KMS-11 (cell line): ENCODE measurements around the gene DPH6.
"Not testable (repeated sequence)": the region's sequence is repeated elsewhere in the genome, so short reads cannot be mapped to it uniquely, and the experiment has no call there.

ENCODE experiments used
- H2AFZ ChIP-seq: fragments of 200-600 bp; sonication (generic); 2 replicates; pipeline ENCODE4 v1.6.1; 2016; ENCODE audit warnings: antibody characterized with exemption, mixed run types, low read depth
- H3K27ac ChIP-seq: fragments of 200-600 bp; sonication (generic); 2 replicates; pipeline ENCODE4 v1.6.1; 2016; ENCODE audit warnings: mild to moderate bottlenecking, mixed run types
- H3K27me3 ChIP-seq: fragments of 200-600 bp; sonication (generic); 2 replicates; pipeline ENCODE4 v1.6.1; 2017; ENCODE audit warnings: mild to moderate bottlenecking, low read depth, mixed run types, moderate library complexity; ENCODE audit not compliant: insufficient read depth
- H3K36me3 ChIP-seq: fragments of 200-600 bp; sonication (generic); 2 replicates; pipeline ENCODE4 v1.6.1; 2017; ENCODE audit warnings: mild to moderate bottlenecking, mixed run types; ENCODE audit not compliant: insufficient read depth
- H3K4me1 ChIP-seq: fragments of 200-600 bp; sonication (generic); 2 replicates; pipeline ENCODE4 v1.6.1; 2016; ENCODE audit warnings: mild to moderate bottlenecking, low read depth, mixed run types; ENCODE audit not compliant: poor library complexity, severe bottlenecking
- H3K4me2 ChIP-seq: fragments of 200-600 bp; sonication (generic); 2 replicates; pipeline ENCODE4 v1.7.0; 2016; ENCODE audit warnings: mild to moderate bottlenecking, mixed run types
- H3K4me3 ChIP-seq: fragments of 200-600 bp; sonication (generic); IDR thresholded peaks from 2 replicates; pipeline ENCODE4 v1.6.1; 2017; ENCODE audit warnings: low read depth, low read length, mixed read lengths; ENCODE audit not compliant: insufficient read depth
- H3K79me2 ChIP-seq: fragments of 200-600 bp; sonication (generic); 2 replicates; pipeline ENCODE4 v1.6.1; 2016; ENCODE audit warnings: low read depth, mixed run types; ENCODE audit not compliant: insufficient read depth
- H3K9ac ChIP-seq: fragments of 200-600 bp; sonication (generic); 2 replicates; pipeline ENCODE4 v1.6.1; 2016; ENCODE audit warnings: mild to moderate bottlenecking, mixed run types
- H4K20me1 ChIP-seq: fragments of 200-600 bp; sonication (generic); 2 replicates; pipeline ENCODE4 v1.6.1; 2016; ENCODE audit warnings: mild to moderate bottlenecking, mixed run types; ENCODE audit not compliant: insufficient read depth
- TF ChIP-seq, protein P1 (sequence below): fragments of 200-600 bp; sonication (generic); conservative IDR thresholded peaks from 2 replicates; pipeline ENCODE4 v1.6.1; 2017; ENCODE audit warnings: low read depth, mild to moderate bottlenecking, antibody characterized with exemption, low read length, moderate library complexity, mixed read lengths

DPH6 gene

DNA sequence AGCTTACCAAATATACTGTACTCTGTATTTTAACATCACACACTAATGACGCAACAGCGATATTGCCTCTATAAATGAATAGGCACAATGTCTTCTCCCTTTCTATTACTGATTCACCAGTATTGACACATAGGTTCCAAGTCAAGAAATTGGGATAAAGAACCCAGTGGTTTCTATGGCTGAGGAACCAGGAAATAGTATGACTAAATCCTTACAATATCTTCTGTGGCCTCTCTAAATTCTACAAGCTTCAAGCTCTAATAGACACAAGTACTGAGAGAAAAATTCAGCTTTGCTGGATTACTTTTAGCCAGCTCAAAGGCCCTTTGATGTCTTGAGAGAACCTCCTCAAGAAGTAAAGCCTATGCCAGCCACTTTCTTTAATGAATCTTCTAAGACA, 162.5 kb downstream of the DPH6 start:
- no peak overlapping the region for H3K9ac ChIP-seq
- H3K4me2 ChIP-seq: no peak overlapping the region
- H3K36me3 ChIP-seq: no peaks in the 10 kb centered on the region
- no peaks in the 10 kb centered on the region for H4K20me1 ChIP-seq
- no peaks in the 10 kb centered on the region for H3K27me3 ChIP-seq
- H3K27ac ChIP-seq: no peak overlapping the region
- no peaks in the 10 kb centered on the region for H3K79me2 ChIP-seq
- TF ChIP-seq, protein P1, sequence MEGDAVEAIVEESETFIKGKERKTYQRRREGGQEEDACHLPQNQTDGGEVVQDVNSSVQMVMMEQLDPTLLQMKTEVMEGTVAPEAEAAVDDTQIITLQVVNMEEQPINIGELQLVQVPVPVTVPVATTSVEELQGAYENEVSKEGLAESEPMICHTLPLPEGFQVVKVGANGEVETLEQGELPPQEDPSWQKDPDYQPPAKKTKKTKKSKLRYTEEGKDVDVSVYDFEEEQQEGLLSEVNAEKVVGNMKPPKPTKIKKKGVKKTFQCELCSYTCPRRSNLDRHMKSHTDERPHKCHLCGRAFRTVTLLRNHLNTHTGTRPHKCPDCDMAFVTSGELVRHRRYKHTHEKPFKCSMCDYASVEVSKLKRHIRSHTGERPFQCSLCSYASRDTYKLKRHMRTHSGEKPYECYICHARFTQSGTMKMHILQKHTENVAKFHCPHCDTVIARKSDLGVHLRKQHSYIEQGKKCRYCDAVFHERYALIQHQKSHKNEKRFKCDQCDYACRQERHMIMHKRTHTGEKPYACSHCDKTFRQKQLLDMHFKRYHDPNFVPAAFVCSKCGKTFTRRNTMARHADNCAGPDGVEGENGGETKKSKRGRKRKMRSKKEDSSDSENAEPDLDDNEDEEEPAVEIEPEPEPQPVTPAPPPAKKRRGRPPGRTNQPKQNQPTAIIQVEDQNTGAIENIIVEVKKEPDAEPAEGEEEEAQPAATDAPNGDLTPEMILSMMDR: no peak
- H3K4me3 ChIP-seq: no peak overlapping the region
- H2AFZ ChIP-seq: no peak overlapping the region
- H3K4me1 ChIP-seq: no peaks in the 10 kb centered on the region

DNA sequence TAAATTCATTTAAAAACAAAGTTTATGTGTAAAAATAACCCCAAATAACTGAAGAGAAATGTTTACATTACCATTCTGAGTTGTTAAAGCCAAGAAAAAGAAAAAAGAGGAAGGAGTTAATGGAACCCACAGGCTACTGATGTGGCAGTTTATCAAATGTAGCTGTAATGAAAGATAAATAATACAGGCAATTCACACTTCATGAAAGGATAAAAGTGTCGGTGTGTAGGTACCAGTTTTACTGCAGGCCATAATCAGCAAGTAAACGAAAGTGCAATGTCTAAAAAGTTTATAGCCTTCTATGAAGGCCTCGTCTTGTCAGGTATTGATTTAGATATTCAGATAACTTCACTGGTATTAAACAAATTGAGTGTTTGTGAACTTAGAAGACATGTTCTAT, 164.6 kb downstream of the DPH6 start:
- no peaks in the 10 kb centered on the region for H3K36me3 ChIP-seq
- no peak overlapping the region for H3K9ac ChIP-seq
- no peak overlapping the region for H3K4me3 ChIP-seq
- no peak overlapping the region for H2AFZ ChIP-seq
- no peaks in the 10 kb centered on the region for H3K27me3 ChIP-seq
- no peak overlapping the region for H3K4me2 ChIP-seq
- H4K20me1 ChIP-seq: no peaks in the 10 kb centered on the region
- H3K4me1 ChIP-seq: no peaks in the 10 kb centered on the region
- H3K79me2 ChIP-seq: no peaks in the 10 kb centered on the region
- TF ChIP-seq, protein P1: no peak
- H3K27ac ChIP-seq: no peak overlapping the region

DNA sequence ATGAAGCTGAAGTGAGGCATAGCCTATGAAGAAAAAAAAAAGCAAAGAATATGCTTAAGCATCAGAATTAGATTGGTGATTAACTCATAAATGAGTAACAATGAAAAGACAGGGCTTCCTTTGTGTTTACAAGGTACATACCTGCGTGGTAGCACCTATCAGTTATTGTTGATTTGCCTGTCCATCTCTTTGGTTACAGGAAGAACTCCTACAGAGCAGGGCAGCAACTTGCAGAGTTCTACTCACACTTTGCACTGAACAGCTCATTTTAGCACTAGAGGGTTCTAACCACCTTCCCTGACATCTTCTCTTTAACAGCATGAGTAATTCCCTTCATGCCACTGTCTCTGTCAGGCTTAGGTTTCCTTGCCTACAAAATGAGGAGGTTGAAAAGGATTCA, 166.0 kb downstream of the DPH6 start:
- Histone ChIP-seq H3K4me3 (no peak overlapping the region), H2AFZ (no peak overlapping the region), H3K4me1 (no peaks in the 10 kb centered on the region), H3K79me2 (no peaks in the 10 kb centered on the region), H3K9ac (no peak overlapping the region), H4K20me1 (no peaks in the 10 kb centered on the region), H3K27ac (no peak overlapping the region), H3K36me3 (no peaks in the 10 kb centered on the region), H3K27me3 (no peaks in the 10 kb centered on the region), H3K4me2 (no peak overlapping the region)
- TF ChIP-seq, protein P1: no peak

DNA sequence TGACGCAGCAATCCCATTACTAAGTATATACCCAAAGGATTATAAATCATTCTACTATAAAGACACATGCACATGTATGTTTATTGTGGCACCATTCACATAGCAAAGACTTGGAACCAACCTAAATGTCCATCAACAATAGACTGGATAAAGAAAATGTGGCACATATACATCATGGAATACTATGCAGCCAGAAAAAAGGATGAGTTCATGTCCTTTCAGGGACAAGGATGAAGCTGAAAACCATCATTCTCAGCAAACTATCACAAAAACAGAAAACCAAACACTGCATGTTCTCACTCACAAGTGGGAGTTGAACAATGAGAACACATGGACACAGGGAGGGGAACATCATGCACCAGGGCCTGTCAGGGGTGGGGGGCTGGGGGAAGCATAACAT, 167.5 kb downstream of the DPH6 start:
- H3K4me2 ChIP-seq, H3K9ac ChIP-seq, H3K79me2 ChIP-seq: not testable (repeated sequence)

DNA sequence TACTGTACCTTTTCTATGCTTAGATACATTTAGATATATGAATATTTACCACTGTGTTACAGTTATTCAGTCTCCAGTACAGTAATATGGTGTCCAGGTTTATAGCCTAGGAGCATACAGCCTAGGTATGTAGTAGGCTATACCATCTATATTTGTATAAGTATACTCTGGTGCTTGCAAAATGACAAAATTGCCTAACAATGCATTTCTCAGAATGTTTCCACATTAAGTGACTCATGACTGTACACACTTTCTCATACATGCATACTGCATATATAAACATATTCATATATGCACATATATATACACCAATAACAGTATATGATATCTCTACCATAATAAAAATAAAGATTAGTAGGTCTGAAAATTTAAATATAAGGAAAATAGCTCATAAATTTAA, 169.3 kb downstream of the DPH6 start:
- Histone ChIP-seq H4K20me1 (no peaks in the 10 kb centered on the region), H3K4me1 (no peaks in the 10 kb centered on the region), H3K4me3 (no peak overlapping the region), H3K27me3 (no peaks in the 10 kb centered on the region), H3K27ac (no peak overlapping the region), H3K79me2 (no peaks in the 10 kb centered on the region), H3K36me3 (no peaks in the 10 kb centered on the region), H3K4me2 (no peak overlapping the region), H2AFZ (no peak overlapping the region), H3K9ac (no peak overlapping the region)
- TF ChIP-seq, protein P1: no peak

More for the DNA sequence above, 167.5 kb downstream of the DPH6 start:
- H3K27ac ChIP-seq, H3K4me1 ChIP-seq, H3K36me3 ChIP-seq, H2AFZ ChIP-seq, H3K27me3 ChIP-seq, H3K4me3 ChIP-seq, H4K20me1 ChIP-seq: not testable (repeated sequence)
